HFF-Myc (cell line): ENCODE measurements around the gene TOMM5.

Experiments
- DNase-seq: peaks from one replicate; pipeline ENCODE4 v3.0.0-alpha.2; 2011; ENCODE audit warnings: low read depth; ENCODE audit errors: extremely low read depth
- H3K4me3 ChIP-seq: replicated peaks from 2 replicates; pipeline ENCODE4 v1.5.1; 2011; ENCODE audit warnings: low read depth, mild to moderate bottlenecking, control low read depth, low read length
- CTCF ChIP-seq: IDR thresholded peaks from 2 replicates; pipeline ENCODE4 v1.5.1; 2012; ENCODE audit warnings: mild to moderate bottlenecking, low read depth, low read length, control low read depth; ENCODE audit errors: missing control alignments

The TOMM5 gene

GRCh38 chr9:37543468-37543867, 48.9 kb downstream of the TOMM5 start:
- DNase-seq, result no peak
- no peak overlapping the region for H3K4me3 ChIP-seq
- no peak for TF ChIP-seq CTCF

- no peak overlapping the region for H3K4me3 ChIP-seq
- DNase-seq, result no peak
- no peak for TF ChIP-seq CTCF
These were observed 49.5 kb downstream of the TOMM5 start for GRCh38 chr9:37542895-37543294.

- H3K4me3 ChIP-seq, result no peak overlapping the region
- no peak for DNase-seq
- no peak for TF ChIP-seq CTCF
These were observed 49.9 kb downstream of the TOMM5 start for GRCh38 chr9:37542488-37542887.

- TF ChIP-seq CTCF, result no peak
- DNase-seq, result no peak
- no peak overlapping the region for H3K4me3 ChIP-seq
These were observed 50.9 kb downstream of the TOMM5 start for GRCh38 chr9:37541465-37541864.

GRCh38 chr9:37540634-37541033, 51.8 kb downstream of the TOMM5 start:
- no peak for DNase-seq
- no peak overlapping the region for H3K4me3 ChIP-seq
- no peak for TF ChIP-seq CTCF

- TF ChIP-seq CTCF, result no peak
- no peak overlapping the region for H3K4me3 ChIP-seq
These were observed 52.8 kb downstream of the TOMM5 start for GRCh38 chr9:37539634-37540033.

More at GRCh38 chr9:37539634-37540033, 52.8 kb downstream of the TOMM5 start:
- DNase-seq, result no peak
